OCI-LY7 (cell line): ENCODE results near the gene RAB3C. TPM values are rescaled to one million over a fixed set of nuclear protein-coding genes. Genes with fewer than 3 reads are reported as not detected.

ENCODE experiments used
- BruUV-seq: library from RNA; stranded (reverse); fragments of 400-500 nt; replicated peaks from 2 replicates; lab custom pipeline; 2021; lab: Mats Ljungman, UMichigan
- CTCF ChIA-PET: fragments of 300-600 bp; sonication (Branson Sonifier 250); formaldehyde crosslinking; loops from one replicate; lab custom pipeline; 2022; ENCODE audit warnings: antibody characterized with exemption; ENCODE audit not compliant: unreplicated experiment; lab: Charles Lee
- POLR2A ChIA-PET: fragments of 300-600 bp; sonication (Branson Sonifier 250); formaldehyde crosslinking; loops from one replicate; lab custom pipeline; 2022; ENCODE audit warnings: antibody characterized with exemption; lab: Charles Lee
- DNase-seq: peaks from one replicate; pipeline ENCODE4 v3.0.0-alpha.2; 2015; ENCODE audit warnings: low spot score
- H2AFZ ChIP-seq: fragments of 200-600 bp; sonication (generic), shearing (Covaris generic); 2 replicates; pipeline ENCODE4 v1.6.1; 2014; ENCODE audit warnings: mild to moderate bottlenecking, antibody characterized with exemption, low read length, moderate library complexity
- H3K27ac ChIP-seq: fragments of 200-600 bp; sonication (generic); 2 replicates; pipeline ENCODE4 v1.5.1; 2014; ENCODE audit warnings: mixed run types, low read depth, mild to moderate bottlenecking, moderate library complexity, low read length, inconsistent platforms; ENCODE audit not compliant: poor library complexity, severe bottlenecking
- H3K36me3 ChIP-seq: fragments of 200-600 bp; sonication (generic); 2 replicates; pipeline ENCODE4 v1.6.1; 2014; ENCODE audit warnings: mild to moderate bottlenecking, antibody characterized with exemption, low read length, moderate library complexity, mixed read lengths; ENCODE audit not compliant: insufficient read depth
- H3K4me1 ChIP-seq: fragments of 200-600 bp; sonication (generic); 2 replicates; pipeline ENCODE4 v1.5.1; 2014; ENCODE audit warnings: mild to moderate bottlenecking, low read length; ENCODE audit not compliant: insufficient read depth, poor library complexity, severe bottlenecking
- H3K4me2 ChIP-seq: fragments of 200-600 bp; sonication (generic); 2 replicates; pipeline ENCODE4 v1.6.1; 2014; ENCODE audit warnings: mild to moderate bottlenecking, low read length
- H3K4me3 ChIP-seq: fragments of 200-600 bp; sonication (generic); 2 replicates; pipeline ENCODE4 v1.5.1; 2014; ENCODE audit warnings: mild to moderate bottlenecking, low read depth, low read length; ENCODE audit not compliant: poor library complexity, severe bottlenecking
- H3K79me2 ChIP-seq: fragments of 200-600 bp; sonication (generic); 2 replicates; pipeline ENCODE4 v1.6.1; 2016; ENCODE audit warnings: low read depth, mild to moderate bottlenecking, low read length, moderate library complexity, mixed read lengths; ENCODE audit not compliant: insufficient read depth
- H3K9me2 ChIP-seq: fragments of 200-600 bp; sonication (generic); 2 replicates; pipeline ENCODE4 v1.6.1; 2016; ENCODE audit warnings: mild to moderate bottlenecking, low read length, mixed read lengths; ENCODE audit not compliant: insufficient read depth
- H3K9me3 ChIP-seq: fragments of 200-600 bp; sonication (generic); 2 replicates; pipeline ENCODE4 v1.6.1; 2014; ENCODE audit warnings: mild to moderate bottlenecking, mixed run types, low read length, mixed read lengths
- H4K20me1 ChIP-seq: fragments of 200-600 bp; sonication (generic); 2 replicates; pipeline ENCODE4 v1.6.1; 2014; ENCODE audit warnings: mild to moderate bottlenecking, antibody characterized with exemption, low read length, moderate library complexity, mixed read lengths; ENCODE audit not compliant: insufficient read depth
- EZH2phosphoT487 ChIP-seq: fragments of 200-600 bp; sonication (generic); IDR thresholded peaks from 2 replicates; pipeline ENCODE4 v1.6.1; 2018; ENCODE audit warnings: low read depth, borderline replicate concordance, mild to moderate bottlenecking, mixed run types, antibody characterized with exemption, low read length, moderate library complexity, mixed read lengths
- intact Hi-C: fragments of 100-400 bp; cut with micrococcal nuclease; formaldehyde crosslinking; loops from one replicate; pipeline ENCODE4 v1.10.0; 2022; ENCODE audit not compliant: unreplicated experiment
- total RNA-seq, 2 experiments: library from RNA; depleted of rRNA in 1 of 2; stranded (reverse); fragments of >200 nt in 1 of 2; shearing (Covaris generic) in 1 of 2; gene quantifications; 2 replicates each; pipeline ENCODE4 v1.2.3, GENCODE V29; 2014 to 2022
- TF ChIP-seq, protein P1 (sequence below): fragments of 200-600 bp; sonication (generic); conservative IDR thresholded peaks from 2 replicates; pipeline ENCODE4 v1.5.1; 2014; ENCODE audit warnings: mild to moderate bottlenecking, antibody characterized with exemption, low read length, moderate library complexity, mixed read lengths

The RAB3C gene
- total RNA-seq, 2 experiments from 2014 or later = not detected

DNA sequence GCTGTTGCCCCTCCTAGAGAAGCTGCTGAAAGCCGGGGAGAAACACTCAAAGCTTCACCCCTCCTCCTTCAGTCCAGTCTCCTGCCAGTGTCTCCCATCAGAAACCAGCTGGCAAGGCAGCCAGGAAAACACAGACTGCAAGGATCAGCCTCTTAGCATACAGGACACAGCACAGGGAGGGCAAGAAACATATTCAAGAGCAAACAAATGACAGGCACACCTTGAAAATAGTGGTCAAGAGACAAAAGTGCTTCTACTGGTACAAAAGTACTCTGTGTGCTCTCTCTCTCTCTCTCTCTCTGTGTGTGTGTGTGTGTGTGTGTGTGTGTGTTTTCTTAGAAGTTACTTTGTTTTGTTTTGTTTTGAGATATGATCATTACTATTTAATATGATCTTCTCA is 227.2 kb downstream of the RAB3C start:
- BruUV-seq = no TSS peak
- H3K79me2 ChIP-seq = no peaks in the 10 kb centered on the region
- no peaks in the 10 kb centered on the region for H3K36me3 ChIP-seq
- intact Hi-C loops = no loop called here
- H3K9me3 ChIP-seq = no peaks in the 10 kb centered on the region
- H3K4me2 ChIP-seq = no peak overlapping the region
- no peak overlapping the region for H3K4me3 ChIP-seq
- H3K9me2 ChIP-seq = no peaks in the 10 kb centered on the region
- H3K4me1 ChIP-seq = no peaks in the 10 kb centered on the region
- no peak overlapping the region for H3K27ac ChIP-seq
- no peak overlapping the region for H2AFZ ChIP-seq
- H4K20me1 ChIP-seq = no peaks in the 10 kb centered on the region; the same call in 1 of the 2 replicates
- ChIA-PET POLR2A (no interaction called here), CTCF (no interaction called here)
- TF ChIP-seq, protein P1, sequence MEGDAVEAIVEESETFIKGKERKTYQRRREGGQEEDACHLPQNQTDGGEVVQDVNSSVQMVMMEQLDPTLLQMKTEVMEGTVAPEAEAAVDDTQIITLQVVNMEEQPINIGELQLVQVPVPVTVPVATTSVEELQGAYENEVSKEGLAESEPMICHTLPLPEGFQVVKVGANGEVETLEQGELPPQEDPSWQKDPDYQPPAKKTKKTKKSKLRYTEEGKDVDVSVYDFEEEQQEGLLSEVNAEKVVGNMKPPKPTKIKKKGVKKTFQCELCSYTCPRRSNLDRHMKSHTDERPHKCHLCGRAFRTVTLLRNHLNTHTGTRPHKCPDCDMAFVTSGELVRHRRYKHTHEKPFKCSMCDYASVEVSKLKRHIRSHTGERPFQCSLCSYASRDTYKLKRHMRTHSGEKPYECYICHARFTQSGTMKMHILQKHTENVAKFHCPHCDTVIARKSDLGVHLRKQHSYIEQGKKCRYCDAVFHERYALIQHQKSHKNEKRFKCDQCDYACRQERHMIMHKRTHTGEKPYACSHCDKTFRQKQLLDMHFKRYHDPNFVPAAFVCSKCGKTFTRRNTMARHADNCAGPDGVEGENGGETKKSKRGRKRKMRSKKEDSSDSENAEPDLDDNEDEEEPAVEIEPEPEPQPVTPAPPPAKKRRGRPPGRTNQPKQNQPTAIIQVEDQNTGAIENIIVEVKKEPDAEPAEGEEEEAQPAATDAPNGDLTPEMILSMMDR = no peak
- TF ChIP-seq EZH2phosphoT487 = no peak
- no peak for DNase-seq

DNA sequence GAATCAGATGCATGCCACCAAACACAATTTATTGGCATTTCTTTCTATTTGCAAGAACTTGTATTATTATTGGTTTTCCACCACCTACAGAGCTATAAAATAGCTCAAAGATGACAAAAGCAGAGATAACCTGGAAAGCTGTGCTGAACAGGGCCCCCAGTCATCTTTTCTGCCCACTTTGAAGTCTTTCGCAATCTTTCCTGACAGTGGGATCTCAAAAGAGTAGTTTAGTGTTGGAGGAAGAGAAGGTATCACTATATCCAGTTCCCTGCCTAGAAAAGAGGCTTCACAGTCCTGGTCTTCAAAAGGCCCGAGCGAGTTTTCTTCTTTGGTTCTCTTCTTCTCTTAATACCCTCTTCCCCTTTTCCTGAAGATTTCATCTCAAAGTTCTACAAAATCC is 231.0 kb downstream of the RAB3C start:
- Histone ChIP-seq H4K20me1 (no peaks in the 10 kb centered on the region; the same call in 1 of the 2 replicates), H3K36me3 (no peaks in the 10 kb centered on the region), H2AFZ (no peak overlapping the region), H3K79me2 (no peaks in the 10 kb centered on the region), H3K4me3 (no peak overlapping the region), H3K9me2 (no peaks in the 10 kb centered on the region), H3K9me3 (no peaks in the 10 kb centered on the region), H3K4me2 (no peak overlapping the region), H3K27ac (no peak overlapping the region), H3K4me1 (no peaks in the 10 kb centered on the region)
- ChIA-PET POLR2A (no interaction called here), CTCF (no interaction called here)
- DNase-seq = no peak
- BruUV-seq = no TSS peak
- intact Hi-C loops = no loop called here
- TF ChIP-seq, protein P1 = no peak
- no peak for TF ChIP-seq EZH2phosphoT487

DNA sequence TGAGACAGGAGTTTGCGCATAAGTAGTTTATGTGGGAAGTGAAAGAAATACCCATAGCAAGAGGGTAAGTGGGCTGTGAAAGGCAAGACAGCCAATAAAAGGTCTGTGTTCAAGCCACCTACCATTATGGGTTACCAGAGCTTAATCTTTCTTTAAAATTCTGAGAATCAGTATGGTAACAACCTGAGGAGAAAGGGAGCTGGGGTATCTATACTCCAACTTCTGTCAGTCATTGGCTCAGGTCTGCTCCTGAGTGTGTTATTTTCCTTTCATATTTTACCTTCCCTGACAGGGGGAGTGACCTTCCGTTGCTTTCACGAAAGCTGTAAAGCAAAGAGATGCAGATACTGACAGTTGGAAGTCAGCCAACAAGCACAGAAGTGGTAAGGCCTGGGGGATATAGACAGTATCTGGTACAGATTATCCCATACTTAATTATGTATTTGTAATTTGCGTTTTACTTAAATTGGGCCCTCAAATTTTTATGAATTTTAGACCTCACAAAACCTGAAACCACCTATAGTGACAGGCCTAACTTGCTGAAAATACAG is 233.4 kb downstream of the RAB3C start:
- Histone ChIP-seq H3K9me2 (no peaks in the 10 kb centered on the region), H2AFZ (no peak overlapping the region), H3K36me3 (no peaks in the 10 kb centered on the region), H3K27ac (no peak overlapping the region), H3K4me1 (no peaks in the 10 kb centered on the region), H3K4me2 (no peak overlapping the region), H3K9me3 (no peaks in the 10 kb centered on the region), H4K20me1 (no peaks in the 10 kb centered on the region; the same call in 1 of the 2 replicates), H3K79me2 (no peaks in the 10 kb centered on the region), H3K4me3 (no peak overlapping the region)
- no peak for DNase-seq
- intact Hi-C loops = no loop called here
- no TSS peak for BruUV-seq
- POLR2A ChIA-PET = no interaction called here
- CTCF ChIA-PET = interaction anchor here (0.6 kb wide), 1 partner anchor 203 kb away, joined by 3 read pairs; no protein-coding TSS in a partner anchor
- TF ChIP-seq, protein P1 = no peak
- TF ChIP-seq EZH2phosphoT487 = no peak
